RWPE2 (cell line): ENCODE measurements around the gene CD247.

Source experiments
- ATAC-seq: fragments of 200-7000 bp; cut with Tn5 transposase; 3 replicates; pipeline ENCODE4 v1.9.1; 2021; ENCODE audit warnings: low read depth
- DNase-seq: peaks from one replicate; pipeline ENCODE4 v3.0.0-alpha.2; 2020; ENCODE audit warnings: low spot score
- H3K27ac ChIP-seq: fragments of 450-650 bp; 2 replicates; pipeline ENCODE4 v1.5.1; 2017; ENCODE audit warnings: mild to moderate bottlenecking; ENCODE audit not compliant: poor library complexity, severe bottlenecking
- H3K27me3 ChIP-seq: fragments of 250-450 bp; sonication (Bioruptor Pico); 2 replicates; pipeline ENCODE4 v1.5.1; 2021; ENCODE audit warnings: mild to moderate bottlenecking, moderate library complexity; ENCODE audit not compliant: insufficient read depth, poor library complexity, severe bottlenecking
- H3K36me3 ChIP-seq: fragments of 250-450 bp; sonication (Bioruptor Pico); 2 replicates; pipeline ENCODE4 v1.5.1; 2020; ENCODE audit warnings: low read depth, mild to moderate bottlenecking, moderate library complexity
- H3K4me1 ChIP-seq: fragments of 250-450 bp; sonication (Bioruptor Pico); 2 replicates; pipeline ENCODE4 v1.5.1; 2021; ENCODE audit warnings: mild to moderate bottlenecking, moderate library complexity; ENCODE audit not compliant: insufficient read depth, poor library complexity, severe bottlenecking
- H3K4me3 ChIP-seq: fragments of 250-450 bp; sonication (Bioruptor Pico); 2 replicates; pipeline ENCODE4 v1.5.1; 2021; ENCODE audit warnings: mild to moderate bottlenecking, moderate library complexity; ENCODE audit not compliant: severe bottlenecking
- H3K9me3 ChIP-seq: fragments of 250-450 bp; sonication (Bioruptor Pico); 2 replicates; pipeline ENCODE4 v1.5.1; 2021; ENCODE audit warnings: mild to moderate bottlenecking, moderate library complexity; ENCODE audit not compliant: severe bottlenecking
- CTCF ChIP-seq: fragments of 450-650 bp; IDR thresholded peaks from one replicate; pipeline ENCODE4 v1.5.1; 2017; ENCODE audit warnings: mild to moderate bottlenecking, moderate library complexity; ENCODE audit not compliant: poor library complexity, severe bottlenecking

Gene CD247

DNA sequence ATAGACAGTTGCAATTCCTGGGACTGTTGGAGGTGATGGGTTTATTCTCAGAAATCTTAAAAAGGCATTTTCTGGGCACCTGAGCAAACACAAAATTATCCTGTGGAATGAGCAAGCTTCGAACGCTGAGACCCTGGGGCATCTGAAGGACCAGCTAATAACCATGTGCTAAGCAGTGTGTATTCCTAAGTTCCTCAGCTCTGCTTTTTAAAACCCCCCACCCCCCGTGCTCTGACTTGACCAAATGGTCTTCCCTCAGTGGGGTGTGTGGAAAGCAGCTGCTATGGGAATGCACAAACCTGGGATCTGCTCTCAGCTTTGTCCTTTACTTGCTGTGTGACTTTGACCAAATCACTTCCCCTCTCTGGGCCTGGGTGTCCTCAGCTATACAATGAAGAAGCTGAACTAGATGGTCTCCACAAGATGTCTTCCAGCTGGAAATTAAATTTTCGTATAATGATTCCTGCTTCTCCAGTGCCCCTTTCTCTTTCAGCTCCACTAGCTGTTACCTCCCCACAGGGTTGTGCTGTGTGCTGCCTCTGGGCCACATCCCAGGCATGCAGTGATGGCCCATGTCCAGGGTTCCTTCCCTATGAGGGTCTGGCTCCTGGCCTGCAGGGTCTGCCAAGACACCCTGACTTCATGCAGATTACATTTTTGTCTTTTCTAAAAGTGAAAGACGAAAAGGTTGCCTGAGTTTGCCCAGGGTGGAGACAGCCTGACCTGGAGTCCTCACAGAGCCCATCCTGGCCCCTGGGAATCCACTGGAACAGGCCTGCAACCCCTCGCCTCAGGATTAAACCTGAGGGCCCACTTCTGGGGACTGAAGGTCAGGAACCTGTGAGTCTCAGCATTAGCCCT lies 14.9 kb upstream of the CD247 start:
- peaks cover 4% of the 10 kb centered on the region for H3K4me1 ChIP-seq
- no peak overlapping the region for H3K27ac ChIP-seq
- ATAC-seq (no peak), DNase-seq (no peak)
- H3K36me3 ChIP-seq = no peaks in the 10 kb centered on the region
- no peak overlapping the region for H3K4me3 ChIP-seq
- H3K9me3 ChIP-seq = no peaks in the 10 kb centered on the region
- TF ChIP-seq CTCF = no peak
- no peaks in the 10 kb centered on the region for H3K27me3 ChIP-seq

DNA sequence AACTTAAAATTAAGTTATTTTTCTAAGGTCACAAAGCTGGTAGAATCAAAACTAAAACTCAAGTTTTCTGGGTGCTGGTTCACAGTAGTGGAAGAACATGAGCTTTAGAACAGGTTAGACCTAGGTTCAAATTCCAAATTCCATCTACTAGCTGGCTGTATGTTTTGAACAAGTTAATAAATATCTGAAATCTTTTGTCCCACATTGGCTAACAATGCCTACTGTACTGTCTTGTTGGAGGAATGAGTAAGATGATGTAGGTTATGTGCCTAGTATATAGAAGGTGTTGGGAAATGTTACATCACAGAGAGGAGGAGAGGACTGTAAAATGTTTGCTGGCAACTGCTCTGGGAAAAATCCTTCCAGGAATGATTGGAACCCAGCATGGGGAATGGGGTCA lies 14.0 kb upstream of the CD247 start:
- DNase-seq (no peak), ATAC-seq (no peak)
- Histone ChIP-seq H3K27me3 (no peaks in the 10 kb centered on the region), H3K27ac (no peak overlapping the region), H3K9me3 (no peaks in the 10 kb centered on the region), H3K4me3 (no peak overlapping the region), H3K4me1 (peaks cover 4% of the 10 kb centered on the region), H3K36me3 (no peaks in the 10 kb centered on the region)
- TF ChIP-seq CTCF = no peak

- no peaks in the 10 kb centered on the region for H3K9me3 ChIP-seq
- H3K27me3 ChIP-seq = no peaks in the 10 kb centered on the region
- no peak overlapping the region for H3K4me3 ChIP-seq
- TF ChIP-seq CTCF = no peak
- no peak for DNase-seq
- H3K36me3 ChIP-seq = no peaks in the 10 kb centered on the region
- no peak overlapping the region for H3K27ac ChIP-seq
- H3K4me1 ChIP-seq = peaks cover 4% of the 10 kb centered on the region
- ATAC-seq = no peak
Measured at GRCh38 chr1:167529829-167530474, 11.6 kb upstream of the CD247 start.

- H3K4me3 ChIP-seq = no peak overlapping the region
- H3K27me3 ChIP-seq = peaks cover 3% of the 10 kb centered on the region
- H3K4me1 ChIP-seq = no peaks in the 10 kb centered on the region
- no peaks in the 10 kb centered on the region for H3K9me3 ChIP-seq
- DNase-seq = no peak
- no peak overlapping the region for H3K27ac ChIP-seq
- TF ChIP-seq CTCF = no peak
- ATAC-seq = no peak
- no peaks in the 10 kb centered on the region for H3K36me3 ChIP-seq
Measured at GRCh38 chr1:167528057-167528728, 9.9 kb upstream of the CD247 start.
